Karpas-422 (cell line): ENCODE data around the gene TSPAN7. TPM values are rescaled to one million over a fixed set of nuclear protein-coding genes. Genes with fewer than 3 reads are reported as not detected.

Experiments used
- DNase-seq: peaks from one replicate; pipeline ENCODE4 v3.0.0-alpha.2; 2015
- H2AFZ ChIP-seq: fragments of 200-600 bp; sonication (generic); 2 replicates; pipeline ENCODE4 v1.6.1; 2014; ENCODE audit warnings: antibody characterized with exemption, low read length, mixed read lengths
- H3K27ac ChIP-seq: fragments of 200-600 bp; sonication (generic); 2 replicates; pipeline ENCODE4 v1.5.1; 2014; ENCODE audit warnings: mild to moderate bottlenecking, low read length, moderate library complexity
- H3K27me3 ChIP-seq: fragments of 200-600 bp; sonication (generic); 2 replicates; pipeline ENCODE4 v1.6.1; 2014; ENCODE audit warnings: low read length, mixed read lengths
- H3K36me3 ChIP-seq: fragments of 200-600 bp; sonication (generic); 2 replicates; pipeline ENCODE4 v1.6.1; 2014; ENCODE audit warnings: low read length, mixed read lengths; ENCODE audit not compliant: insufficient read depth
- H3K4me1 ChIP-seq: fragments of 200-600 bp; sonication (generic); 2 replicates; pipeline ENCODE4 v1.6.1; 2014; ENCODE audit warnings: mild to moderate bottlenecking, low read length, mixed read lengths
- H3K4me2 ChIP-seq: fragments of 200-600 bp; sonication (generic); 2 replicates; pipeline ENCODE4 v1.6.1; 2014; ENCODE audit warnings: low read length, low read depth, mild to moderate bottlenecking; ENCODE audit not compliant: poor library complexity, severe bottlenecking
- H3K4me3 ChIP-seq: fragments of 200-600 bp; sonication (generic); 2 replicates; pipeline ENCODE4 v1.5.1; 2014; ENCODE audit warnings: mild to moderate bottlenecking, antibody characterized with exemption, low read length, mixed read lengths
- H3K79me2 ChIP-seq: fragments of 200-600 bp; sonication (generic); 2 replicates; pipeline ENCODE4 v1.6.1; 2014; ENCODE audit warnings: mild to moderate bottlenecking, low read length, mixed read lengths
- H3K9ac ChIP-seq: fragments of 200-600 bp; sonication (generic); 2 replicates; pipeline ENCODE4 v1.6.0; 2014; ENCODE audit warnings: low read length
- H3K9me2 ChIP-seq: fragments of 200-600 bp; sonication (generic), shearing (Covaris generic); replicated peaks from 2 replicates; pipeline ENCODE4 v1.6.0; 2014; ENCODE audit warnings: mild to moderate bottlenecking, low read length, moderate library complexity; ENCODE audit not compliant: insufficient read depth
- H3K9me3 ChIP-seq: fragments of 300-700, 200-600 bp; sonication (generic); 2 replicates; pipeline ENCODE4 v1.6.1; 2014; ENCODE audit warnings: low read length, mixed read lengths
- H4K20me1 ChIP-seq: fragments of 200-600 bp; sonication (generic); 2 replicates; pipeline ENCODE4 v1.6.1; 2014; ENCODE audit warnings: mild to moderate bottlenecking, antibody characterized with exemption, low read length, low read depth; ENCODE audit not compliant: insufficient read depth
- total RNA-seq: library from RNA; depleted of rRNA; stranded (reverse); fragments of >200 nt; shearing (Covaris generic); gene quantifications from 2 replicates; pipeline ENCODE4 v1.2.3, GENCODE V29; 2014; ENCODE audit warnings: low replicate concordance

The TSPAN7 gene
- total RNA-seq, 1 experiment from 2014 or later: not detected

DNA sequence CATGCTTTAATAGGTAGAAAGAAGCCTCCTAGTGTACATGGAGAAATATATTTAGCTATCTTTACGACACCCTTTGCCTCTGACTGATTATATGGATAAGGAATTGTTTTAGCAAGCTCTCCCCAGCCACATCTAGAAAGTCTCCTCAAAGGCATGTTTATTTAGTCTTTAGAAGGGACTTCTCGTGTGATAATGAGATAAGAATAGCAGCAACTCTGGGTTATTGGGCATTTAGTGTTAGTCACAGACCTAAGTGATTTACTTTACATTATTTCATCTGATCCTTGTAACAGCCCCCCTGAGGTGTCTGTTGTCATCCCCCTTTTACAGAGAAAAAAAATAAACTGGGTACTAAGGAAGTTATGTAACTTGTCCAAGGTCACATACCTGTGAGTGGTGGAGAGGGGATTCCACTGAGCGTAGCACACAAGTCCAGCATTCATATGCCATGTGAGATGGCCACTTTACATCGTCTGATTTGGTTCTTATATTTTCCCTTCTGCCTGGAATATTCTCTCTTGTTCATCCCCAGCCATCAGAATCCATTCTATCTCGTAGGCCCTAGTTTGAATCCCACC is 77.7 kb downstream of the TSPAN7 start:
- no peaks in the 10 kb centered on the region for H3K9me3 ChIP-seq
- H3K9me2 ChIP-seq: no peaks in the 10 kb centered on the region
- no peak overlapping the region for H2AFZ ChIP-seq
- no peak overlapping the region for H3K9ac ChIP-seq
- no peak overlapping the region for H3K4me3 ChIP-seq
- no peaks in the 10 kb centered on the region for H3K79me2 ChIP-seq
- H3K27ac ChIP-seq: no peak overlapping the region
- H3K36me3 ChIP-seq: no peaks in the 10 kb centered on the region
- H3K4me2 ChIP-seq: no peak overlapping the region
- no peaks in the 10 kb centered on the region for H4K20me1 ChIP-seq
- no peaks in the 10 kb centered on the region for H3K27me3 ChIP-seq
- H3K4me1 ChIP-seq: no peaks in the 10 kb centered on the region
- no peak for DNase-seq

GRCh38 chrX:38639730-38640129 is 78.4 kb downstream of the TSPAN7 start:
- no peak overlapping the region for H3K4me2 ChIP-seq
- no peaks in the 10 kb centered on the region for H3K79me2 ChIP-seq
- H3K36me3 ChIP-seq: no peaks in the 10 kb centered on the region
- no peaks in the 10 kb centered on the region for H4K20me1 ChIP-seq
- H2AFZ ChIP-seq: no peak overlapping the region
- no peak overlapping the region for H3K27ac ChIP-seq
- H3K4me1 ChIP-seq: no peaks in the 10 kb centered on the region
- no peak for DNase-seq
- no peak overlapping the region for H3K9ac ChIP-seq
- H3K9me2 ChIP-seq: no peaks in the 10 kb centered on the region
- no peaks in the 10 kb centered on the region for H3K9me3 ChIP-seq
- H3K27me3 ChIP-seq: no peaks in the 10 kb centered on the region
- no peak overlapping the region for H3K4me3 ChIP-seq

GRCh38 chrX:38641197-38641596 is 79.9 kb downstream of the TSPAN7 start:
- Histone ChIP-seq H3K36me3 (no peaks in the 10 kb centered on the region), H3K4me3 (no peak overlapping the region), H3K4me2 (no peak overlapping the region), H3K4me1 (no peaks in the 10 kb centered on the region), H3K9me2 (no peaks in the 10 kb centered on the region), H2AFZ (no peak overlapping the region), H4K20me1 (no peaks in the 10 kb centered on the region), H3K27me3 (no peaks in the 10 kb centered on the region), H3K27ac (no peak overlapping the region), H3K9me3 (no peaks in the 10 kb centered on the region), H3K79me2 (no peaks in the 10 kb centered on the region), H3K9ac (no peak overlapping the region)
- DNase-seq: no peak

DNA sequence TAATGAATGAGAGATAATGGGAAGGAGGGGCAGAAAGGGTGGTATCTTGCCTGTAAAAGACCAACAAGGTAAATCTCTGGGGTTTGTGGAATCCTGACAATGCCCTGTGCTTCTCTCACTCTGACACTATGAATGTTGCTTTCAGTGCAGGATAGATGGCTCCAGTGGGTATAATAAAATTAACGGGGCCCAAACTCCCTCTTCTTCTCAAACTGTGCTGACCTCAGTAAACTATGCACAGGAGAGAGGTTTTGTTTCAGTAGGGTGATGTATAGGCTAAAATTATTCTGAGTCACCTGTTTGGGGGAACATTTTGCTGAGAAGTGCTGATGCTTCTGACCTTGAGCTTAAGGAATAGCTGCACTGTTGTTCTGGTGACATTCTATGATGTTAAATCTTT is 82.6 kb downstream of the TSPAN7 start:
- H2AFZ ChIP-seq: no peak overlapping the region
- no peaks in the 10 kb centered on the region for H4K20me1 ChIP-seq
- no peaks in the 10 kb centered on the region for H3K4me1 ChIP-seq
- no peaks in the 10 kb centered on the region for H3K79me2 ChIP-seq
- DNase-seq: no peak
- H3K27me3 ChIP-seq: no peaks in the 10 kb centered on the region
- H3K27ac ChIP-seq: no peak overlapping the region
- H3K4me3 ChIP-seq: no peak overlapping the region
- H3K9me3 ChIP-seq: no peaks in the 10 kb centered on the region
- no peak overlapping the region for H3K9ac ChIP-seq
- H3K36me3 ChIP-seq: no peaks in the 10 kb centered on the region
- H3K9me2 ChIP-seq: no peaks in the 10 kb centered on the region
- no peak overlapping the region for H3K4me2 ChIP-seq

DNA sequence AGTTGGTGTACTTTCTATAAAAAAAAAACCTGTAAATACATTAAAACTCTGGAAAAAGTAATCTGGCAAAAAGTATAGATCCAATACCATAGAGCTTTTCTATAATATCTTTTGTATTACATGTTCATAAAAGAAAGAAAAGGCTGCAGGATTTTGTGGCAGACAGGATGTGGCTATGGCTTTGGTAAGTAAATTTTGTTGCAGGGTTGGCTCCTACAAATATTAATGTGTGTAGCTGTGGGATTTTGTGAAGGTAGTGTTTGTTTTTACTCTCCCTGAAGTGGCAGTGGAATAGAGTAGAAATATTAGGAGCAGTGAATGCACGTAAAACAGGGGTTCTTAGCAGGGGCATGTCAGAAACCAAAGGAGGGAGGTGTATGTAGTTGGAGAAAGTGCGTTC is 84.8 kb downstream of the TSPAN7 start:
- no peak overlapping the region for H2AFZ ChIP-seq
- H3K9me2 ChIP-seq: no peaks in the 10 kb centered on the region
- H3K4me1 ChIP-seq: no peaks in the 10 kb centered on the region
- no peak overlapping the region for H3K27ac ChIP-seq
- H3K4me2 ChIP-seq: no peak overlapping the region
- H3K9me3 ChIP-seq: no peaks in the 10 kb centered on the region
- H3K36me3 ChIP-seq: no peaks in the 10 kb centered on the region
- no peaks in the 10 kb centered on the region for H3K27me3 ChIP-seq
- no peak overlapping the region for H3K9ac ChIP-seq
- H3K79me2 ChIP-seq: no peaks in the 10 kb centered on the region
- DNase-seq: no peak
- no peaks in the 10 kb centered on the region for H4K20me1 ChIP-seq
- no peak overlapping the region for H3K4me3 ChIP-seq

DNA sequence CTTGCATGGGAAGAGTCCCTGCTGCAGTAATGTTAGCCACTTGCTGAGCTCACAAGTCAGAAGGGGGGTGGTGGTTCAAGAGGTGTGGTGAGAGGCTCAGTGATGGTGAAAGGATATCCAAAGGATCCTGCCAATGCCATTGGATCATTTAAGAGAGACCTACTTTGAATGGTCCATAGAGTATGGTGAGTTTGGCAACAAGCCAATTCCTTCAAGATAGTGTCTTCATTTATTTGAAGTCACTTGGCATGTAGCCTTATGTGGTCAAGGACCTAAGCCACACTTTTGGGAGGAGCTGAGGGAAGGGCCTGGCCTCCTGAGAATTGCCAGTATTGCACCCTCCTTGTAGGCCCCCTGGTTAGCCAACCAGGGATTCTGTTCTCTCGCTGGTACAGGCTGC is 87.9 kb downstream of the TSPAN7 start:
- no peaks in the 10 kb centered on the region for H3K36me3 ChIP-seq
- no peaks in the 10 kb centered on the region for H4K20me1 ChIP-seq
- no peak overlapping the region for H3K9ac ChIP-seq
- no peak for DNase-seq
- H2AFZ ChIP-seq: no peak overlapping the region
- H3K4me2 ChIP-seq: no peak overlapping the region
- no peak overlapping the region for H3K4me3 ChIP-seq
- H3K9me3 ChIP-seq: no peaks in the 10 kb centered on the region
- H3K9me2 ChIP-seq: no peaks in the 10 kb centered on the region
- H3K4me1 ChIP-seq: no peaks in the 10 kb centered on the region
- no peak overlapping the region for H3K27ac ChIP-seq
- H3K79me2 ChIP-seq: no peaks in the 10 kb centered on the region
- H3K27me3 ChIP-seq: no peaks in the 10 kb centered on the region

- H3K27me3 ChIP-seq: no peaks in the 10 kb centered on the region
- no peak overlapping the region for H3K27ac ChIP-seq
- H2AFZ ChIP-seq: no peak overlapping the region
- no peaks in the 10 kb centered on the region for H3K9me2 ChIP-seq
- H3K4me2 ChIP-seq: no peak overlapping the region
- H3K79me2 ChIP-seq: no peaks in the 10 kb centered on the region
- H3K4me3 ChIP-seq: no peak overlapping the region
- H3K9ac ChIP-seq: no peak overlapping the region
- H3K36me3 ChIP-seq: no peaks in the 10 kb centered on the region
- H4K20me1 ChIP-seq: no peaks in the 10 kb centered on the region
- no peaks in the 10 kb centered on the region for H3K9me3 ChIP-seq
- no peaks in the 10 kb centered on the region for H3K4me1 ChIP-seq
- DNase-seq: no peak
These were observed 88.6 kb downstream of the TSPAN7 start for GRCh38 chrX:38649674-38650647.

GRCh38 chrX:38651625-38652601 is 90.6 kb downstream of the TSPAN7 start:
- no peak overlapping the region for H3K4me2 ChIP-seq
- no peak overlapping the region for H2AFZ ChIP-seq
- H3K9me2 ChIP-seq: no peaks in the 10 kb centered on the region
- no peaks in the 10 kb centered on the region for H3K4me1 ChIP-seq
- no peaks in the 10 kb centered on the region for H3K36me3 ChIP-seq
- no peaks in the 10 kb centered on the region for H4K20me1 ChIP-seq
- no peaks in the 10 kb centered on the region for H3K79me2 ChIP-seq
- H3K27ac ChIP-seq: no peak overlapping the region
- DNase-seq: no peak
- H3K9me3 ChIP-seq: no peaks in the 10 kb centered on the region
- no peak overlapping the region for H3K9ac ChIP-seq
- H3K4me3 ChIP-seq: no peak overlapping the region
- H3K27me3 ChIP-seq: no peaks in the 10 kb centered on the region
